NCI-H345 (cell line): ENCODE measurements around the gene MGAM2.
"Not testable (repeated sequence)": the region's sequence is repeated elsewhere in the genome, so short reads cannot be mapped to it uniquely, and the experiment has no call there.

Experiments
- DNase-seq: peaks from one replicate; lab custom pipeline; 2025; lab: John Stamatoyannopoulos, UW

The MGAM2 gene

GRCh38 chr7:142111499-142111898, at the start of gene MGAM2:
Gene MGAM2 (plus strand): TSS chr7:142111718. CDS start chr7:142116874, 5,156 bp downstream.
- no peak for DNase-seq

- no peak for DNase-seq
These were observed 47.7 kb upstream of the MGAM2 start for GRCh38 chr7:142063551-142064442.

GRCh38 chr7:142066536-142066935, 45.0 kb upstream of the MGAM2 start:
- no peak for DNase-seq

GRCh38 chr7:142077762-142078161, 33.8 kb upstream of the MGAM2 start:
- no peak for DNase-seq

GRCh38 chr7:142083605-142084004, 27.9 kb upstream of the MGAM2 start:
- DNase-seq = no peak

GRCh38 chr7:142085428-142085827, 26.1 kb upstream of the MGAM2 start:
- DNase-seq = no peak

- peak; percentile 46 for DNase-seq
These were observed 23.4 kb upstream of the MGAM2 start for GRCh38 chr7:142088022-142088714.

- DNase-seq = no peak
These were observed 22.5 kb upstream of the MGAM2 start for GRCh38 chr7:142089035-142089434.

GRCh38 chr7:142091961-142092360, 19.6 kb upstream of the MGAM2 start:
- DNase-seq = no peak

GRCh38 chr7:142094861-142095260, 16.7 kb upstream of the MGAM2 start:
- DNase-seq = no peak

GRCh38 chr7:142097571-142097970, 13.9 kb upstream of the MGAM2 start:
- no peak for DNase-seq

GRCh38 chr7:142098004-142098403, 13.5 kb upstream of the MGAM2 start:
- no peak for DNase-seq

- not testable (repeated sequence) for DNase-seq
These were observed 12.2 kb upstream of the MGAM2 start for GRCh38 chr7:142099347-142099746.

GRCh38 chr7:142100634-142101033, 10.9 kb upstream of the MGAM2 start:
- no peak for DNase-seq

- DNase-seq = not testable (repeated sequence)
These were observed 9.7 kb upstream of the MGAM2 start for GRCh38 chr7:142101794-142102193.

GRCh38 chr7:142104550-142105527, 6.7 kb upstream of the MGAM2 start:
- no peak for DNase-seq

- no peak for DNase-seq
These were observed 2.6 kb upstream of the MGAM2 start for GRCh38 chr7:142108728-142109505.

- no peak for DNase-seq
These were observed 1.4 kb upstream of the MGAM2 start for GRCh38 chr7:142110098-142110497.

- DNase-seq = no peak
These were observed 880 bp upstream of the MGAM2 start for GRCh38 chr7:142110638-142111037.

GRCh38 chr7:142112086-142112485, 568 bp downstream of the MGAM2 start:
- no peak for DNase-seq

GRCh38 chr7:142114207-142114606, 2.7 kb downstream of the MGAM2 start:
- DNase-seq = no peak
